Tibial nerve (tissue), 4 donors: ENCODE data around the gene SPOCK1.

Source experiments
- EP300 ChIP-seq, 2 donors: sonication (generic); formaldehyde crosslinking; IDR thresholded peaks; one replicate each; pipeline ENCODE4 v1.6.1; 2017; ENCODE audit warnings: antibody characterized with exemption in 2 of 2, mild to moderate bottlenecking in 1 of 2
- POLR2A ChIP-seq, 2 donors: fragments of 450-650 bp; IDR thresholded peaks; one replicate each; pipeline ENCODE4 v1.6.1; 2017; ENCODE audit warnings: antibody characterized with exemption in 2 of 2, mild to moderate bottlenecking in 2 of 2, moderate library complexity in 2 of 2
- TF ChIP-seq, protein P1 (sequence below), 5 experiments: fragments of 200-600 bp in 3 of 5; fragments of 450-650 bp in 2 of 5; sonication (generic) in 3 of 5; IDR thresholded peaks; one replicate each; pipeline ENCODE4 v1.5.1; 2016 to 2019; ENCODE audit warnings: antibody characterized with exemption in 5 of 5, mild to moderate bottlenecking in 3 of 5, moderate library complexity in 2 of 5

DNA sequence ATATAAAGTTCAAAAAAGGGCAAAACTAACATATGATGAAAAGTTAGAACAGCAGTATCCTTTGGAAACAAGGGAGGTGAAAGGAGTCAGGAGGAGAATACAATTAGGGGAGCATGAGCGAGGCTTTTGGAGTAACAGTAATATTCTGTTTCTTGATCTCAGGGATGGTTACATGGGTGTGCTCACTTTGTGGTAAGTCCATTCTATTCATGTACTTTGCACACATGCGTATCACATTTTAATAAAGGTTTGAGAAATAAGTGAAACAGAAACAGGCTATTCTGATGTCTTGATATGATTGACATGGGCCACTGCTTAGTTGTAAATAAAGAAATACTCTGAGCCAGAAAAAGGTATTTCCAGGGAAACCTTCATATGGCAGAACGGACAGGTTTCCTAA is 208.8 kb downstream of the SPOCK1 start:
- TF ChIP-seq, protein P1, sequence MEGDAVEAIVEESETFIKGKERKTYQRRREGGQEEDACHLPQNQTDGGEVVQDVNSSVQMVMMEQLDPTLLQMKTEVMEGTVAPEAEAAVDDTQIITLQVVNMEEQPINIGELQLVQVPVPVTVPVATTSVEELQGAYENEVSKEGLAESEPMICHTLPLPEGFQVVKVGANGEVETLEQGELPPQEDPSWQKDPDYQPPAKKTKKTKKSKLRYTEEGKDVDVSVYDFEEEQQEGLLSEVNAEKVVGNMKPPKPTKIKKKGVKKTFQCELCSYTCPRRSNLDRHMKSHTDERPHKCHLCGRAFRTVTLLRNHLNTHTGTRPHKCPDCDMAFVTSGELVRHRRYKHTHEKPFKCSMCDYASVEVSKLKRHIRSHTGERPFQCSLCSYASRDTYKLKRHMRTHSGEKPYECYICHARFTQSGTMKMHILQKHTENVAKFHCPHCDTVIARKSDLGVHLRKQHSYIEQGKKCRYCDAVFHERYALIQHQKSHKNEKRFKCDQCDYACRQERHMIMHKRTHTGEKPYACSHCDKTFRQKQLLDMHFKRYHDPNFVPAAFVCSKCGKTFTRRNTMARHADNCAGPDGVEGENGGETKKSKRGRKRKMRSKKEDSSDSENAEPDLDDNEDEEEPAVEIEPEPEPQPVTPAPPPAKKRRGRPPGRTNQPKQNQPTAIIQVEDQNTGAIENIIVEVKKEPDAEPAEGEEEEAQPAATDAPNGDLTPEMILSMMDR (IDR thresholded peaks at IDR 0.05), result no peak
- TF ChIP-seq EP300 (IDR thresholded peaks at IDR 0.05) (no peak), POLR2A (IDR thresholded peaks at IDR 0.05) (no peak)
